Measurements from ENCODE around the gene MME. TPM values are rescaled to one million over a fixed set of nuclear protein-coding genes. Genes with fewer than 3 reads are reported as not detected.

MME gene
- total RNA-seq, 1 donor from 2014 or later = 83.5 TPM

- TF ChIP-seq, protein P1, sequence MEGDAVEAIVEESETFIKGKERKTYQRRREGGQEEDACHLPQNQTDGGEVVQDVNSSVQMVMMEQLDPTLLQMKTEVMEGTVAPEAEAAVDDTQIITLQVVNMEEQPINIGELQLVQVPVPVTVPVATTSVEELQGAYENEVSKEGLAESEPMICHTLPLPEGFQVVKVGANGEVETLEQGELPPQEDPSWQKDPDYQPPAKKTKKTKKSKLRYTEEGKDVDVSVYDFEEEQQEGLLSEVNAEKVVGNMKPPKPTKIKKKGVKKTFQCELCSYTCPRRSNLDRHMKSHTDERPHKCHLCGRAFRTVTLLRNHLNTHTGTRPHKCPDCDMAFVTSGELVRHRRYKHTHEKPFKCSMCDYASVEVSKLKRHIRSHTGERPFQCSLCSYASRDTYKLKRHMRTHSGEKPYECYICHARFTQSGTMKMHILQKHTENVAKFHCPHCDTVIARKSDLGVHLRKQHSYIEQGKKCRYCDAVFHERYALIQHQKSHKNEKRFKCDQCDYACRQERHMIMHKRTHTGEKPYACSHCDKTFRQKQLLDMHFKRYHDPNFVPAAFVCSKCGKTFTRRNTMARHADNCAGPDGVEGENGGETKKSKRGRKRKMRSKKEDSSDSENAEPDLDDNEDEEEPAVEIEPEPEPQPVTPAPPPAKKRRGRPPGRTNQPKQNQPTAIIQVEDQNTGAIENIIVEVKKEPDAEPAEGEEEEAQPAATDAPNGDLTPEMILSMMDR (IDR thresholded peaks at IDR 0.05; ENCODE audit: insufficient read depth, low read length, poor library complexity, severe bottlenecking) = no peak
- H3K36me3 ChIP-seq (ENCODE audit: control insufficient read depth, insufficient read depth, low read length) = no peaks in the 10 kb centered on the region
- H3K4me3 ChIP-seq (ENCODE audit: low read depth, low read length) = no peak overlapping the region
- no peak for DNase-seq (ENCODE audit: low read depth)
- H3K27me3 ChIP-seq (ENCODE audit: control insufficient read depth, insufficient read depth, low read length) = no peaks in the 10 kb centered on the region
Measured at GRCh38 chr3:155179437-155179827, 99.3 kb downstream of the MME start.

GRCh38 chr3:155179966-155180757 is 100.0 kb downstream of the MME start:
- TF ChIP-seq, protein P1 (IDR thresholded peaks at IDR 0.05; ENCODE audit: insufficient read depth, low read length, poor library complexity, severe bottlenecking) = no peak
- Histone ChIP-seq H3K4me3 (ENCODE audit: low read depth, low read length) (no peak overlapping the region), H3K27me3 (ENCODE audit: control insufficient read depth, insufficient read depth, low read length) (no peaks in the 10 kb centered on the region), H3K36me3 (ENCODE audit: control insufficient read depth, insufficient read depth, low read length) (no peaks in the 10 kb centered on the region)
- DNase-seq (ENCODE audit: low read depth) = no peak

- H3K36me3 ChIP-seq (ENCODE audit: control insufficient read depth, insufficient read depth, low read length) = no peaks in the 10 kb centered on the region
- H3K27me3 ChIP-seq (ENCODE audit: control insufficient read depth, insufficient read depth, low read length) = no peaks in the 10 kb centered on the region
- DNase-seq (ENCODE audit: low read depth) = no peak
- TF ChIP-seq, protein P1 (IDR thresholded peaks at IDR 0.05; ENCODE audit: insufficient read depth, low read length, poor library complexity, severe bottlenecking) = no peak
- H3K4me3 ChIP-seq (ENCODE audit: low read depth, low read length) = no peak overlapping the region
Measured at GRCh38 chr3:155182467-155182866, 102.3 kb downstream of the MME start.

- Histone ChIP-seq H3K36me3 (ENCODE audit: control insufficient read depth, insufficient read depth, low read length) (no peaks in the 10 kb centered on the region), H3K4me3 (ENCODE audit: low read depth, low read length) (no peak overlapping the region), H3K27me3 (ENCODE audit: control insufficient read depth, insufficient read depth, low read length) (no peaks in the 10 kb centered on the region)
- TF ChIP-seq, protein P1 (IDR thresholded peaks at IDR 0.05; ENCODE audit: insufficient read depth, low read length, poor library complexity, severe bottlenecking) = no peak
- no peak for DNase-seq (ENCODE audit: low read depth)
Measured at GRCh38 chr3:155184011-155184410, 103.9 kb downstream of the MME start.

DNA sequence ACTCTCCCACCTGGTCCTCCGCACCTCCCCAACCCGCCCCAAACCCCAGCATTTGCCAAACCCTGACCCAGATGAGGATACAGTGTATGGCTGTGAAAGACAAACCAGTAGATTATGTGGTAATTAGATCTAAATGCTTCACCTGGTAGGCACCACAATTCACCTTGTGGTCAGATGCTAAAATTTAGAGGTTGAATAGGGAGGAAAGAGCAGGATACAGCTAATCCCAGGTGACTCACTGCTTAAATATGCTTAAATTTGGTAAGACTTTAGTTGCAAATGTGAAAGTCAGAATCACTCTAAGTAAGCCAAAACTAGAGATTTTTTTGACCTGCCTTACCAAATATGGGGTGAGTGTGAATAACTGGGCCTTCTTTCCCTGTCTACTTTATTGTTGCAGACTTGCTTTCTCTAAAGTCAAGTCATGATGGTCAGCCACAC is 105.5 kb downstream of the MME start:
- no peak overlapping the region for H3K4me3 ChIP-seq (ENCODE audit: low read depth, low read length)

More for the DNA sequence above, 105.5 kb downstream of the MME start:
- TF ChIP-seq, protein P1 (IDR thresholded peaks at IDR 0.05; ENCODE audit: insufficient read depth, low read length, poor library complexity, severe bottlenecking) = no peak
- DNase-seq (ENCODE audit: low read depth) = no peak
- Histone ChIP-seq H3K36me3 (ENCODE audit: control insufficient read depth, insufficient read depth, low read length) (no peaks in the 10 kb centered on the region), H3K27me3 (ENCODE audit: control insufficient read depth, insufficient read depth, low read length) (no peaks in the 10 kb centered on the region)
